GM21447 (cell line): ENCODE results near the gene STING1.
"Not testable (repeated sequence)": the region's sequence is repeated elsewhere in the genome, so short reads cannot be mapped to it uniquely, and the experiment has no call there.

Experiments
- ATAC-seq: cut with Tn5 transposase; IDR thresholded peaks from one replicate; pipeline ENCODE4 v1.9.1; 2021; ENCODE audit not compliant: unreplicated experiment

The STING1 gene

DNA sequence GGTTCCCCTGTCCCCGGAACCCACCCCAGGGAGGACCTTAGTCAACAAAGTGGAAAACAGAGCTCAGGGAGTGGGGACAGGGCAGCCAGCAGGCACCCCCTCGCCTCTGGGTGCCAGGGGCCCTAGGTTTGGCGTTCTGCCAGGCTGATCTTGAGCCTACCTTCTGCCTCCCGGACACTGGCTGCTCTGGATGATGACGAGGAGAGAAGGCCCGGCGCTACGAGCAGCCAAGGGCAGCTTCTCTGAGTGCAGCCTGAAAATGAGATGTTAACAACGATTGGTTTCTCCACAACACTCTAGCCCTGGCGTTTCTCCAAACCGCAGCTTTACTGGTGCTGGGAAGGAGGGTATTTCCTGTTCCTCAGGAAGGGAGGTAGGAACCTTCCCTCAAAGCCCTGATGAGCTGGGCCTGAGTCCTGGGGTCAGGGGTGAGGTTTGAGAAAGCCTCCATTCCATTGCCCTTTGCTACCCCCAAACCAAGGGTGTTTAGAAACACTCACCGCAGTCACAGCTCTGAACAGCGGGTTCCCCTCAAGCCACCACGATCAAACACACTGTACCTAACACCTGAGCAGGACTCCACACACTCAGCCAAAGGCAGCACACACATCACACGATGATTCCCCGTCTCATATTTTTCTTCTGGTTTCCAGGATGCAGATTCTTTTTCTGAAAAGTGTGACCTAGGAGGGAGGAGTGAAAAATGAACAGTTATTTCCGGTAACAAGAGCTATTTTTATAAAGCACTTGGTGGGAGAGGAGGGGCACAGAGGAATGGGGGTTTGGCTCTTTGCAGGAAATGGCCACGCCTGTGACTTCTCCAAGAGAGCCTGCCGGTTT lies at the start of gene STING1:
Gene STING1 (minus strand): TSS at position 709 of the 840 bp plus-strand sequence. CDS start 1,054 bp downstream, outside the sequence.
- ATAC-seq: peak; percentile 54

DNA sequence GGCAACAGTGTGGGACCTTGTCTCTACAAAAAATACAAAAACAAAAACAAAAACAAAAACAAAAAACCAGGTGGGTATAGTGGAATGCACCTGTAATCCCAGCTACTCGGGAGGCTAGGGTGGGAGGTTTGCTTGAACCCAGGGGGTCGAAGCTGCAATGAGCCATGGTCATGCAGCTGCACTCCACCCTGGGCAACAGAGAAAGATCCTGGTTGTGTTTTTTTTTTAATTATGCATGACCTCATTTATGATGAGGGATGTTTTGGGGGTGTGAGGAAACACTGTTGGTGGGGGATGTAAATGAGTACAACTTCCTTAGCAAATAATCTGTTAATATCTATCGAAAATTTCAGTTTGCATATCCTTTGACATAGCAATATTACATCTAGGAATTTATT lies 49.2 kb upstream of the STING1 start:
- ATAC-seq: no peak

DNA sequence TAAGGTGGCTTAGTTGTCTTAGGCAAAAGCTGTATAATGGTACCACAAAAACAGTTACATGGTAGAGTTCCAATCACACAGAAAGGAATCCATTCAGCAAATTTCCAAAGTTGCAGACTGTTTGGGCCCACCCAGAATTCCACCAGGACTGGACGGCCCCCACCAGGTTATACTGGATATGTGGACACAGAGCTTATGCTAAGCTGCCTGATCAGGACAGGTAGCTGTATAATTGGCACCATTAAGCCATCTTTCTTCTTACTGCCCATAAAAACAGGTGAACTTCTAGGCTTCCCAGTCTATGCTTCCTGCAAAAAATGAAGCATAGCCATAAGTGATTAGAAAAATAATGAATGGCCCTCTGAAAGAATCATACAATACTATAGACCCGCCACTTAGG lies 47.5 kb upstream of the STING1 start:
- not testable (repeated sequence) for ATAC-seq

DNA sequence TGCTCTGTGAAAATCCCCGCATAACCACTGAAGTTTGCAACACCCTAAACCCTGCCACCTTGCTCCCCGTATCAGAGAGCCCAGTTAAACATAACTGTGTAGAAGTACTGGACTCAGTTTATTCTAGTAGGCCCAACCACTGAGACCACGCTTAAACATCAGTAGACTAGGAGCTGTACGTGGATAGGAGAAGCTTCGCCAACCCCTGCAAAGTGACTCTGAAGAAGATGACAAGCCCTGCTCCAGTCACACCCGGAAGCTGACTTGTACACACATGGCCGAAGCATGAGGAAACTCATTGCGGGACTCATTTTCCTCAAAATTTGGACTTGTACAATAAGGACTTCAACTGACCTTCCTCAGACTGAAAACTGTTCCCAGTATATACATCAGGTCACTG lies 46.1 kb upstream of the STING1 start:
- not testable (repeated sequence) for ATAC-seq

DNA sequence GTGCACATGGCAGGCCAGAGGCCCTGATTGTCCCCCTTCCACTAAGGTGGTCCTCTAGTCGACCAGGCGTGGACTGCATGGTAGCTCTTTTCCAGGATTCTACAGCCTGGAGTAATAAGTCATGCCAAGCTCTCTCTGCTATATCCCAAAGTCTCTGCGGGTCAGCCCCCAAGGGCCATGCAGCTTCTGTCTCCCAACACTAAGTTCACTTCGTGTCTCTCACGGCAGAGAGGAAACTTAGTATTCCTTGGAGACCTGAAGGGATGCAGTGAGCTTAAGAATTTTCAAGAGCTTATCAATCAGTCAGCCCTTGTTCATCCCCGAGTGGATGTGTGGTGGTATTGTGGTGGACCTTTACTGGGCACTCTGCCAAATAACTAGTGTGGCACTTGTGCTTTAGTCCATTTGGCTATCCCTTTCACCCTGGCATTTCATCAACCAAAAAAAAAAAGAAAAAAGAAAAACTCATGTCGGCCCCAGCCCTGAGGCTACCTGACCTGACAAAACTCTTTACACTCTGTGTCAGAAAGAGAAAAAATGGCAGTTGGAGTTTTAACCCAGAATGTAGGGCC lies 45.4 kb upstream of the STING1 start:
- ATAC-seq: not testable (repeated sequence)

DNA sequence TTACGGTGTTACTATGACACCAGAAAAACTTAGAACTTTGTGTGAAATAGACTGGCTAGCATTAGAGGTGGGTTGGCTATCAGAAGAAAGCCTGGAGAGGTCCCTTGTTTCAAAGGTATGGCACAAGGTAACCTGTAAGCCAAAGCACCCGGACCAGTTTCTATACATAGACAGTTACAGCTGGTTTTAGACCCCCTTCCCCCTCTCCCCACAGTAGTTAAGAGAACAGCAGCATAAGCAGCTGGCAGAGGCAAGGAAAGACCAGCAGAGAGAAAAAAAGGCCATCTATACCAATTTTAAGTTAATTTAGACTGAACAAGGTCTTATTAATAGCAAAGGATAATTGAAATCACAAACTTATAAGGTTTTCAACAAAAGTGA lies 44.5 kb upstream of the STING1 start:
- ATAC-seq: not testable (repeated sequence)

DNA sequence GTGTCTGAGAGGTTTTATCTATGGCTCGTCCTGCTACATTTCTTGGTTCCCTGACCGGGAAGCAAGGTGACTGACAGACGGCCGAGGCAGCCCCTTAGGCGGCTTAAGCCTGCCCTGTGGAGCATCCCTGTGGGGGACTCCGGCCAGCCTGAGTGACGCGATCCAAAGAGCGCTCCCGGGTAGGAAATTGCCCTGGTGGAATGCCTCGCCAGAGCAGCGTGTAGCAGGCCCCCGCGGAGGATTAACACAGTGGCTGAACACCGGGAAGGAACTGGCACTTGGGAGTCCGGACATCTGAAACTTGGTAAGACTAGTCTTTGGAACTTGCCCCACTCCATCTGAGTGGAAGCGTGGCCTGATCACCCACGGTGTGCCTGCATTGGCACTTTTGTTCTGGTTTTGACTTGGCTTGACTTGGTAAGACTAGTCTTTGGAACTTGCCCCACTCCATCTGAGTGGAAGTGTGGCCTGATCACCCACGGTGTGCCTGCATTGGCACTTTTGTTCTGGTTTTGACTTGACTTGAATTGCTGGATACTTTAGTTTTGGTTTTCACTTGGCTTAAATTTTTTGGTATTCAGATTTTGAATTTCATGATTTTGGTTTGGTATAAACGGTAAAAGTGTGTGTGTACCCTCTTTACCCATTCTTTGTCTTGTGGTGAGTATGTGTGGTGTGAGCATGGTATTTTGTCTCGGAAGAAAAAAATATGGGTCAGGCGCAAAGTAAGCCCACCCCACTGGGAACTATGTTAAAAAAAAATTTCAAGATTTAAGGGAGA lies 43.9 kb upstream of the STING1 start:
- not testable (repeated sequence) for ATAC-seq

DNA sequence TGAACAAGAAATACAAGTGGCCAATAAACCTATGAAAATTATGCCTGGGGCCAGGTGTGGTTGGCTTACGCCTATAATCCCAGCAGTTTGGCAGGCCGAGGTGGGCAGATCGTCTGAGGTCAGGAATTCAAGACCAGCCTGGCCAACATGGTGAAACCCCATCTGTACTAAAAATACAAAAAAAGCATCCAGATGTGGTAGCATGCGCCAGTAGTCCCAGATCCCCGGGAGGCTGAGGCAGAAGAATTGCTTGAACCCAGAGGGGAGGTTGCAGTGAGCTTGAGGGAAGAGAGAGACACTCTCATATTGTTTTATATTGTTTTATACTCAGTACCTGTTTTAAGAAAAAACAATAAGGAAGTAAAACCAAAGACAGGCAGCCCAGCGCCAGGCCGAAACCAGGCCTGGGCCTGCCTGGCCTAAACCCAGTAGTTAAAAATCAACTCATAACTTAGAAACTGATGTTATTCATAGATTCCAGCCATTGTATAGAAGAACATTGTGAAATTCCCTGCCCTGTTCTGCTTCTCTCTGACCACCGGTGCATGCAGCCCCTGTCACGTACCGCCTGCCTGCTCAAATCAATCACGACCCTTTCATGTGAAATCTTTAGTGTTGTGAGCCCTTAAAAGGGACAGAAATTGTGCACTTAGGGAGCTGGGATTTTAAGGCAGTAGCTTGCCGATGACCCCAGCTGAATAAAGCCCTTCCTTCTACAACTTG lies 43.2 kb upstream of the STING1 start:
- ATAC-seq: peak; percentile 53

DNA sequence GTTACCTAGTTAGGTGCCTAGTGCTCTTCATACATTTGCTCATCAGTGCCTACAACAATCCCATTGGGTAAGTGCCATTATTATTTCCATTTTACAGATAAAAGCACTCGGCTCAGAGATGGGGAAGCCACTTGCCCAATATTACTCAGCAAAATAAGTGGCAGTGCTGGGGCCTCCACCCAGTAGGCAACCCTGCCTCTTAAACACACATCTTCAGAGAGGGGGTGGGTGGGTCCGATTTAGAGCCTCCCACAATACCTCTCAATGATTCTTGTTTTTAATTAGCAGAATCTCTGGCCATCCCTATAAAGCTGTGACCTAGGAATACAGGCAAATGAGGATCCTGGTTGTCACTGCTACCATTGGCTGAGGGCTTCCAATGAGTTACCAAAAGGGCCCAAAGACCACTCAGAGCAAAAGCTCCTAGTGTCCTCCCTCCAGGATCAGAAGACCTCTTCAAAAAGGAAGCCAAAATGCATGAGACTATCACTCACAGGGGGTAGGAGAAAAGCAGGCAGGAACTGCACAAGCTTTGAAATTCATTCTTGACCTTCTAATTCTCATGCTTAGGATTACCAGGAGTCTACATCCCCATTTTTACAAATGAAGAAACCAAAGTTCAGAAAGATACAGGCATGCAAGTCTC lies 42.5 kb upstream of the STING1 start:
- peak; percentile 28 for ATAC-seq

DNA sequence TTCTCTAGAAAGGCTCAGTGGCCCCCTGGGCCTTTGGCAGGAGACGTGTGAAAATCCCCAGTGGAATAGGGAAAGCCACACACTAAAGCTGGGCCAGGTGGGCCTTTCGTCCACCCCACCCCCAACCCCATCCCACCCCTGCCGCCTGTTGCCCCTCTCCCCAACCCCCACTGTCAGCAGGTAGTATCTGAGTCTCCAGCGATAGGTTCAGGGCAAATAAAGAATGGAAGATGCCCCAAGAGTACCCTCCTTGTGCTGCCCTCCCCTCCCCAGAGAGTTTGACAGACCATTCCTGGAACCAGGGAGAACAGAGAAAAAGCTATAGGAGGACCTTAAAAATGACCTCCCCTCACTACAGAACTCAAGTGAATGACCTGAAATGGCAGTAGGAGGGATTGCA lies 41.9 kb upstream of the STING1 start:
- no peak for ATAC-seq

DNA sequence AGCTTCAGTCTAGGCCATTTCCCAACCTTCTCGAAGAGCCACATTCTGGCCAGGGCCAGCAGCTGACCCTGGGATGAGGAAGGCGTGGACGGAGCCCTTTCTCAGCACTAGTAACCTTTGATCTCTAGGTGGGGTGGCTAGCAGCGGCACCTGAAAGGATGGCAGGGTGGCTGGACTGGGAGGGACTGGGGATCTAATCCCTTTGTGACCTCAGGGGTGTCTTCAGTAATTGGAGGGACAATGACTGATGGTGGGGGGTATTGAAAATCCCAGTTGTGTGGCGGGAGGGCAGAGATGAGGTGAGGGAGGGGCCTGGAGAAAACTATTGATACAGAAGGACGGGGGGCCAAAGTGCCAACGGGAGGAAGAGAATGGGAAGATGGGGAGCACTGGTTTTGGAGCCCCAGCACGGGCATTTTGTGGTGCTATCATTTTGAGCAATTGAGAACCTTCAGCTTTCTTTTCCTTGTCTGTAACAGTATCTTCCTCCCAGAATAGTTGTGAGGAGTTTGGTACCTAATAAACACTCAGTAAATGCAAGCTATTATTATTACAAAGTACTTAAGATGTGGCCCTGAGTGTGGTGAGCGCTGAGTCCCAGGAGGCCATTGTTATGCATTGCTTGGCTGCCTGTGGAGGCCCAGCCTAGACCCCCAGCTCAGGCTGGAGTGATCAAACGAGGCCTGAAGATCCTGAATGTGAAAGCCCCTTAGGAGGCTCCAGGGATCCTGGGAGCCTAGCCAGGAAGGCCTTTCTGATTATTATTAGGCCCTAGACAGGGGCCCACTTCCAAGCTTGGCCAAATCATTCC lies 41.3 kb upstream of the STING1 start:
- no peak for ATAC-seq

DNA sequence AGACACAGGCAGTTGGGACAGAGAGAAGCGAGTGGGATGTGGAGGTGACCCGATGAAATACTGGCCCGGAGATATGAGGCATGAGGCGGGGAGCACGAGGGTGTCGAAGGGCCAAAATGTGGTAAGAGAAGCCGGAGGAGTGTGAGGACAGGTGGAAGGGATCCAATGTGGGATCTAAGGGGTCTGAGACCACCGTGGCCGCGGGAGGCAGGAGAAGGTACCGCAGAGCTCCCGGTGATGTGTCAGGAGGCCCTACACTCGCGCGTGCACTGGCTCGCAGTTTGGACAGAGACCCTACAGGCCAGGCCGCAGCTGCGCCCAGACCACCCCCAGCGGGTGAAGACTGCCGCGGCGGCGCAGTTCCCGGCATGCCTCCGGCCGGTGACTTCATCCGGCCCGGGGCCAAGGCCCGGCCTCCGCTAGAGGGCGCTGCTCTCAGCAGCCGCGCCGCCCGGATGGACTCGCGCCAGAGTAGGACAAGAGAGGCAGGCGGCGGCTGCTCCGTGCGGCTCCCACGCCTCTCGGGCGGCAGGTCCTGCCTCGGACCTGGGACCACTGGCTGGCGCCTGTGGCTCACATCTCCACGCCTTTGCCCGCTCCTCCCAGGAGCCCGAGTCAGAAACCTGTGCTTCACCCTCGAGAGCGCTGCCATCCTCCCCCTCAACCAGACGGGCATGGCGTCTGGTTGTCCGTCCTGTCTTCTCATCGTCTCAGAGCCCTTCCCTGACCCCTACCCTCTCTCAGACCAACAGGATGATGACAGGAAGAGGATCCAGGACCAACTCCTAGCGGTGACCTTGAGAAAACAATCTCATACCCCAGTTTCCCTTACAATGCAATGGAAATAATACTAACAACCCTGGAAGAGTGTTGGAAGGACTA lies 35.4 kb upstream of the STING1 start:
- peak; percentile 77 for ATAC-seq

DNA sequence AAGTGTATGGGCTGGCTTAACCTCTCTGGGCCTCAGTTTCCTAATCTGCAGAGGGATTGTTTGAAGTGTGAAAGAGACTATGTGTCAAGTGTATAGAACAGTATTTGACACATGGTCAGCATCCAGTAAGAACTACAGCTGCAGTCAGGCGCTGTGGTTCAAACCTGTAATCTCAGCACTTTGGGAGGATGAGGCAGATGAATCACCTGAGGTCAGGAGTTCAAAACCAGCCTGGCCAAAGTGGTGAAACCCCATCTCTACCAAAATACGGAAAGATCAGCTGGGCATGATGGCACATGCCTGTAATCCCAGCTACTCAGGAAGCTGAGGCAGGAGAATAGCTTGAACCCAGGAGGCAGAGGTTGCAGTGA lies 31.9 kb upstream of the STING1 start:
- ATAC-seq: no peak

DNA sequence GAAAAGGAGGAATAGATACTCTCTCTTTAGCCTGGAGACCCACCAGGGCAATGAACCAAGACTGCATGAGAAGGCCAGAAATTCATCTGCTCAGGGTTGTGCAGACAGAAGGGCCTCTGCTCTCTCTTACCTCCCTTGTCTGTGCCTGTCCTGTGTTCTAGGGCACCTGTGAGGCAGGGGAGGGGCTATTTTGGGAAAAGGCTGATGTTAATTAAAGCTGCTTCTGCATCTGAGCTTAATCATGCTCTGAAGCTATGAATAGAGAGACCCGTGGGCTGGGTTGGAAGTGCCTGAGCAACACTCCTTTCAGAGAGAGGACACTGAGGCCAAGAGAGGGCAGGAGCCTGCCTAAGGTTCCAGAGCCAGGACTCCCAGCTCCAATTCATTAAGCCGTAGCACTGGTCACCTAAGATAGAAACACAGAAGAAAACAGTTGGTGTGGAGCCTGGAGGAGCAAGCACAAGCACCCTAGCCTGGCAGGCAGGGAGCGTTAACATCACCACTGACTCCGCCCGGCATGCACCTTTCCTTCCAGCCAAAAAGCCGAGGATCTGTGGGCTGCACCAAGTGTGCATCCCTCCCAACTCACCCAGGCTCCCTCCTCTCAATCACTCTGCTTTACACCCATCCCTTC lies 31.4 kb upstream of the STING1 start:
- ATAC-seq: peak; percentile 4

DNA sequence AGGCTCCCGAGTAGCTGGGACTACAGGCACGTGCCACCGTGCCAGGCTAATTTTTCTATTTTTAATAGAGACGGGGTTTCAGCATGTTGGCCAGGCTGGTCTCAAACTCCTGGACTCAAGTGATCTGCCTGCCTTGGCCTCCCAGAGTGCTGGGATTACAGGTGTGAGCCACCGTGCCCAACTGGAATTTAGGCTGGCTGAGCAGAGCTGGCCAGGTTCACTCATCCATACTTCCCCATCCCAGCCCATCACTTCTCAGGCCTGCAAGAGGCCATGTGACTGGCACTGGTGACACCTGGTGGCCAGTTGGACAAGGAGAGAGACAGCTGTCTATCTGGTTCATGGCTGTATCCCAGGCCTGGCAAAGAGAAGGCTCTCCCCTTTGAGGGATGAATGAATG lies 30.9 kb upstream of the STING1 start:
- peak; percentile 38 for ATAC-seq

DNA sequence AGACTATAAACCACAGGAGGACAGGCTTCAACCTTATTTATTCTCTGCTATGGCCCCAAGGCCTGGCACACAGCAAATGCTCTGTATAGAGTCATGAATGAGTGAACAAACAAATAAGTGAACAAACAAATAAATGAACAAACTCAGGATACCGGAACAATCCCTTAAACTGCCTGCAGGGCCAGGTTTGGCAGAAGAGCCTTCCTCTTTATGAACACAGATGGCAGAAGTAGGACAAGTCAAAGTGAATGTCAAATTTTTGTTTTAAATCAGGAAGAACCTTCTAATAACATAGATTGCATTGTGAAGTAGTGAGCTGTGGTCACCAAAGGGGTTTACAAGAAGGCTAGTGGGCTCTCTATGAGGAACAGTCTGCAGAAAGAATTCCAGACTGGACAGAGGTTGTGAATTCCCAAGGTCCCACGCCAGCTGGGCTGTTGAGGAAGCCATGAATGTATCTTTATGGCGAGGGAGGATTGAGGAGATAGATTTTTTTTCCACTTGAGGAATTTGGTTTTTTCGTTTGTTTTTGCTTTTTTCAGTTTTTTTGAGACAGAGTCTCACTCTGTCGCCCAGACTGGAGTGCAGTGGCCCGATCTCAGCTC lies 30.3 kb upstream of the STING1 start:
- no peak for ATAC-seq

DNA sequence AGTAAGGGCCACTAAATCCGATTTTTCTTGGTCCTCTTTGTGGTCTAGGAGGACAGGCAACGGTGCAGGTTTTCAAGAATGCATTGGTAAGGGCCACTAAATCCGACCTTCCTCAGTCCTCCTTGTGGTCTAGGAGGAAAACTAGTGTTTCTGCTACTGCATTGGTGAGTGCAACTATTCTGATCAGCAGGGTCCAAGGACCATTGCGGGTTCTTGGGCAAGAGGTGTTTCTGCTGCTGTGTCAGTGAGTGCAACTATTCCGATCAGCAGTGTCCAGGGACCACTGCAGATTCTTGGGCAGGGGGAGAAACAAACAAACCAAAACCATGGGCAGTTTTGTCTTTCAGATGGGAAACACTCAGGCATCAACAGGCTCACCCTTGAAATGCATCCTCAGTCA lies 22.2 kb upstream of the STING1 start:
- ATAC-seq: not testable (repeated sequence)

DNA sequence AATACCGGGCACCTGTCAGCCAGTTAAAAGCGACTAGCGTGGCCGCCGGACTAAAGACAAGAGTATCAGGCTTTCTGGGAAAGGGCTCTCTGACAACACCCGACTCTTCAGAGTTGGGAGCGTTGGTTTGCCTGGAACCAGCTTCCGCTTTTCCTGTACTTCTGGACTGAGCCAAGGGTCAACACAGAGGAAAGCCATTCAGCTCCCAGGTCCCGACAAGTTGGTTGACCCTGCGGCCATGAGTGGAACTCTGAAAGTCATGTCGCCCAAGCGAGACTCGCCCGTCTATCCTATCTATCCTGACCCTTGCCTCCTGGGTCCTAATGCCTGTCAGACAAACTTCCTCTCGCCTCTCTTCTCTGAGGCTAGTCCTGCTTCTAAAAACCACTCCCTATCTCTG lies 21.3 kb upstream of the STING1 start:
- ATAC-seq: not testable (repeated sequence)
